Measurements from ENCODE around the gene SLC6A9.

DNA sequence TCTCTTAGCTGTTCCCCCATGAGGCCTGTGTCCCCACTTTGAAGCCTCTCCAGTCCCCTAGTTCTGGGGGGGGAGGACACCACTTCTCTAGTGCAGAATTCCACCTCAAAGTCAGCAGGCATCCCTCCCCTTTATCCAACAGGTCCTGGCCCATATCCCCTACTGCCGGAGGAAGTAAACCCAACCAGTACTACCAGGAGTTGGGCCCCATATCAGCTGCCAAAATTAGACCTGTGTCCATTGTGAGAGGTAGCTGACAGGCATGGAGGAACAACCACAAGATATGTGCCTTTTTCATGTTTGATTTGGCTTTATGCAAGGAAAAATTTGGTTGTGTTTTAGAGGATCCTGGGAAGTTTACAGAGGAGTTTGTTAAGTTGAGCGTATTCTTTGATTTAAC lies 22.1 kb upstream of the SLC6A9 start:
- no peak for TF ChIP-seq CTCF (conservative IDR thresholded peaks at IDR 0.05 in 1 of 2, IDR thresholded peaks at IDR 0.05 in 1 of 2; ENCODE audit: extremely low read depth in 1 of 2, insufficient read depth in 1 of 2, low read depth in 1 of 2, low read length in 2 of 2)
- no peak for TF ChIP-seq EZH2 (IDR thresholded peaks at IDR 0.05; ENCODE audit: borderline replicate concordance, low read length)
